Measurements from ENCODE around the gene PLD2.

Gene PLD2

DNA sequence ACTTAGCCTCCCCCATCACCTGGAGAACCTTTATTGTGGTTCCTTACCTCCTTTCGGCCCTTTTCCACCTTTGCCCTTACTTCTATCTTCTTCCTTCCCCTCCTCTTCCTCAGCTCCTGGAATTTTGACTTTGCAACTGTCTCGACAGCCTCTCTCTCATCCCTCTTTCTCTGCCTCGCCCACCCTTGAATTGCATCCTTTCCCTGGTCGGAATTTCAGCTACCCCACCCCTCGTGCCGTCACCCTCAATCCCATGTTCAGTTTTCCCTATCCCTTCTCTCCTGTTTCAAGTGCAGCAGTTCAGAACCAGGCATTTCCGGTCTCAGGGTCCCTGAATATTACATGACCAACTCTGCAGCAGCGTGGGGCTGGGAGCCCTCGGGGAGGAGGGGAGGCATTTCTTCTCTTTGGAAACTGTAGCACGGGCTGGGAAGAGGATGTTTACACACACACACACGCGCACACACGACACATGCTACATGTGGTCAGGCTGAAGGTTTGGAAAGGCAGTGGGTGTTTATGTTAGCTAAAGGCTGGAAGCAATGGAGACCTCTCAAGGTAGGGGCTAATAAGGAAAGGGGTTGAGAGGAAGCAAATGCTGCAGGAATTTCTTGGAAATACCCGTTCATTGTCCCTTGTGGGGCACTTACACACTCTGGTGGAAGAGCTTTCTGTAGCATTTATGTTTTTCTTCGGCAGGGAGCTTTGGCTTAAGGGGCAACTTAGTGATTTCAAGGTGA is 27.2 kb downstream of the PLD2 start:
- DNase-seq (ENCODE audit: low read depth in 2 of 2) = no peak

GRCh38 chr17:4834681-4835020 is 27.7 kb downstream of the PLD2 start:
- no peak for DNase-seq (ENCODE audit: low read depth in 2 of 2)

GRCh38 chr17:4836221-4836620 is 29.3 kb downstream of the PLD2 start:
- DNase-seq (ENCODE audit: low read depth in 2 of 2) = no peak

DNA sequence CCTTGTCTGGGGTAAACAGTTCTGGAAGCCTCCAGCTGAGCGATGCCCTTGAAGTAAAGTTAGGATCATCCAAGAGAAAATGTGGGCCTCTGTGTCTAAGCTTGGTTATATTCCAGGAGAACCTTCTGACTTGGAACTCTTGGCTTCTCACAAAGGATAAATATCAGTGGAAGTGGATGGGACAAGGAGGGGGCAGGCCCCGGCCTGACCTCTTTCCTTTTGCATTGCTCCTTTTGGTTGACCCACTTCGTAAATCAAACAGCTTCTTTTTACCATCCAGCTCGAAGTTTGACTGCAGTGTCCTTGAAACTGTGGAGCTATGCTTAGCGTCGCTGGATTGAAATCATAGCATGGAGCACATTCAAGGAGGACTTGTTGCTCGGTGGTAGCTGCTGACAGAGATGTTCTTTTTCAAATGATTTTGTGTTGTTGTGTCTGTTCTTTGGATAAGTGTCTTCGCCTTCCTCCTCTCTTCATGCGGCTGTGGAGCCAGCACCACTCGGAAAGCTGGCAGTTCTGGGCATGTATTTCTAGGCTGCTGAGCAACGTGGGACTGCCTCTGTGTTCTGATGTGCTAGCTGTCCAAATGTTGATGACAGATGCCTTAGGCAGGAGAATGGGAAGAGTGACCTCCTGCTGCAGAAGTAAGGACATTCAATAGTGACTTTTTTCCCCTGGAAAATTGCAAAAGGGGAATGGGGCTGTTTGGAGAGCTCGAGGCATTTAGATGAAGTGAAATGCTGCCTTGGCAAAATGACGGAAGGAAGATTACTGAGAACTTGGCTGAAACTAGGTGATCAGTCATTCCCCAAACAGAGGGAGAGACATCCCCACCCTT is 30.7 kb downstream of the PLD2 start:
- no peak for DNase-seq (ENCODE audit: low read depth in 2 of 2)

DNA sequence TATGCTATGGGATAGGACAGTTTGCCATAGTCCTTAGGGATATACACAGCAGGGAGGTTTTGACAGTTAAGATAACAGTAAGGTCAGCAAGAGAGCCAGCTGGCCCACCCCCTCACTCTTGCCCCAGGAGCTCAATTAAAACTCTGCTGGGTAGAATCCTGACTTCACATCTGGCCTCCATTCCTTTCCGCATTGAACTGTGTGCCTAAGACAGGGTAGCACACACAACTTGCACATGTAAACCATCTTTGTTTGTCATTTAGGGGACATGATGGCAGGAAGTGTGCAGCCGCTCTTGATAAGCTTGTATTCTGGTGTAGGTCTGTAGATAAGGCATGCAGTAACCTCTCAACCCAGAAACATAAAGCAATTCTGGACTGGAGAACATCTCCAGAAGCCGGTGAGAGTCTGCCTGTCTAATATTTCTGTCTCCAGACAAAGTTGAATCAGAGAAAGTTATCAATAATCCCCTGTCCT is 31.4 kb downstream of the PLD2 start:
- no peak for DNase-seq (ENCODE audit: low read depth in 2 of 2)

- no peak for DNase-seq (ENCODE audit: low read depth in 2 of 2)
Observed at GRCh38 chr17:4839221-4839620, 32.3 kb downstream of the PLD2 start.

DNA sequence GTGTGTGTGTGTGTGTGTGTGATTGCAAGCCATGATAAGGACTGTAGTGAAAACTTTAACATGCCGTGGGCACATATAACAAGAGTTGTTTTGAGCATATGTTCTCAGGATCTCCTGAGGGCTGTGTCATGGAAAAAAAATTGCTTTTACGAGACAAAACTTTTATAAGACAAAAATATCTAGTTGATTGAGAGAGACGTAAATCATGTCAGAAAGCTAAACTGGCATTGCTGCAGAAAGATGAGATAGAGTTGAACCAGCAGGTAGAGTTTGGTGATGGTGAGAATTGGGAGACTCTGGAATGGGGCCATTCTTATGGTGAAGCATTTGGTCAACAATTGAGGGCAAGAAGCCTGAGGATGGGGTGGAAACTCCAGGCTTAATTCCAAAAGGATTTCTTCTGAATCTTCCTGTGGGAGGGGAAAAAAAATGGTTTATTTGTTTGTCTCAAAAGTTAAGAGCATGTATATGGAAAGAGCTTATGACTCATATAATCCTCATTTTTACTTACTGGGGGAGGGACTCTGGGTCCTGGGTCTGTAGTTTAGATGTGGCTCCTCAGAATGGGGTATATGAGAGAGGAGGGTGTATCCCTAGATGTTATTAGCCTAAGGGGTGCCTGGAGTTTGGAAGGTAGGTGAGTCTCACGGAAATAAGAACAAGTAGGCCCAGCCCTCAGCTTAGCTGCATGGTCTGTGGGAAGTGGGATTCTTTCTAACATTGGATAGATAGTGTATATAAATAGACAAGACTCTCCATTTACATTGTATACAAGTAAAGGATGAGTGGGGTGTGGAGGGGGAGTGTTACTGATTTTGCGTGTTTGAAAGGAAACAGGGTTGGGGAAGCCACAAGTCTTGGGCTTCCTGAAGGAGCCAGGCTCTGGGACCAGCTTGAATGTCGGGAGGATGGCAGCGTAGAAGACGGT is 33.3 kb downstream of the PLD2 start:
- DNase-seq (ENCODE audit: low read depth in 2 of 2) = no peak

DNA sequence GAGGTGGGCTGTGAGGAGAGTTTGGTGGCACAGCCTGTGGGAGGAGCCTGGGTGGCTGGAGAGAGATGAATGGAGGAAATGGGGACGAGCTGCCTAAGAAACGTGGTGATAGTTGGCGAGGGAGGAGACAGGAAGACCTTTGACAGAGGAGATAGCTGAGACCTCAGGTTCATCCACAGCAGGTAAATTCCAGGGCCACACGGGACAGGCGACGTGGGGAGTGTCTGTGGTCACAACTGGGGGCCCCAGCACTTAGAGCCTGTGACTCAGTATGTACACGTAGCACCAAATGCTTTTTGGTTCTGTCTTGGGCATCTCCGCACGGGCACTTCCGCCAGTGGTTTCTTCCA is 33.9 kb downstream of the PLD2 start:
- DNase-seq (ENCODE audit: low read depth in 2 of 2) = peak in 1 of 2 donors; percentile 5

GRCh38 chr17:4842376-4842775 is 35.4 kb downstream of the PLD2 start:
- no peak for DNase-seq (ENCODE audit: low read depth in 2 of 2)

- no peak for DNase-seq (ENCODE audit: low read depth in 2 of 2)
Observed at GRCh38 chr17:4843321-4844000, 36.5 kb downstream of the PLD2 start.

DNA sequence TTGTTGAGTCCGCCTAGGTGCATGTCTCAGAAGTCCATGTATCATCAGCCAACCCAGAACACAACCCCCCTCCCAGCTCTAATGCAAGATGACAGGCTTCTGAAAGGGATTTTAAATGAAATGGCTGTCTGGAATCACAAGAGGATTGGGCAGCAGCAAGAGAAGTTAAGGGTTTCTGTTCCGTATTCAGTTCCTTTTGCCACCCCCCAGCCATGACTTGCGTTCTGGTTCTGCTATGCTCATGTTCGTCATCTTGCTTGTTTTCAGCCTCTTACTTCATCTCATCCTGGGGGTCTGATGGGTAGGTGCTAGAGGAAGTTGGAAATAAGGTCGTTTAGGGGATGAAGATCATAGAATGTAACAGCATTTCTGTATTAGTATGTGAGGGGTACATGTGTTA is 38.2 kb downstream of the PLD2 start:
- DNase-seq (ENCODE audit: low read depth in 2 of 2) = no peak

GRCh38 chr17:4846635-4847390 is 39.9 kb downstream of the PLD2 start:
- DNase-seq (ENCODE audit: low read depth in 2 of 2) = no peak

- no peak for DNase-seq (ENCODE audit: low read depth in 2 of 2)
Observed at GRCh38 chr17:4849011-4849536, 42.1 kb downstream of the PLD2 start.

DNA sequence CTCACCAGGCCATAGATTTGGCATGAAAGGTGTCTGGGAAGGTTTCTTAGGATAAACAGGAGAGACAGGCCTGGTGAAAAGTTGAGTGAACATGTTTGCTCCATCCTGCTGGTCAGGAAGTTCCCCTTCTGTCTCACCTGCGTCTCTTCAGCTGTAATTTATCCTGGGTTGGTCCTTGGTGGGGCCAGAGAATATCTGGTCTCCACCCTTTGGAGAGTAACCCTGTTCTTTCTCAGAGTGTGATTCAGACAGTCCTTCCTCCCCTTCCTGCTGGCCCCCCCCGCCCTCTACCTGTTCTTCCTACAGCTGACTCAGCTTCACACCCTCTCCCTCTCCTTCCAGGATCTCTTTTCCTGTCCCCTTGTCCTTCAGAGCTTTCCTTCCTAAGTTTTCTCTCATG is 43.3 kb downstream of the PLD2 start:
- DNase-seq (ENCODE audit: low read depth in 2 of 2) = no peak

- DNase-seq (ENCODE audit: low read depth in 2 of 2) = no peak
Observed at GRCh38 chr17:4851084-4851483, 44.1 kb downstream of the PLD2 start.

GRCh38 chr17:4852567-4853207 is 45.7 kb downstream of the PLD2 start:
- no peak for DNase-seq (ENCODE audit: low read depth in 2 of 2)

DNA sequence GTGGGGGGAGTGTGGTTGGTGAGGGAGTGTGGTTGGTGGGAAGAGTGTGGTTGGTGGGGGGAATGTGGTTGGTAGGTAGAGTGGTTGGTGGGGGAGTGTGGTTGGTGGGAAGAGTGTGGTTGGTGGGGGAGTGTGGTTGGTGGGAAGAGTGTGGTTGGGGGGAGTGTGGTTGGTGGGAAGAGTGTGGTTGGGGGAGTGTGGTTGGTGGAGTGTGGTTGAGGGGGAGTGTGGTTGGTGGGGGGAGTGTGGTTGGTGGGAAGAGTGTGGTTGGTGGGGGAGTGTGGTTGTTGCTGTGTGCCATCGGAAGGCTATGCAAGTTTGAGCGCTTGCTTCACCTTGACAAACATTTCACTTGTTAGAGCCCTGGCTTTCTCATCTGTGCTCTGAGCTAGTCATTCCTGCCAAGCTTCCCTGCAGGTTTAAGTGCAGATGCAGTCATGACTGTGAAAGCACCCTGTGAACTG is 46.3 kb downstream of the PLD2 start:
- DNase-seq (ENCODE audit: low read depth in 2 of 2) = no peak

DNA sequence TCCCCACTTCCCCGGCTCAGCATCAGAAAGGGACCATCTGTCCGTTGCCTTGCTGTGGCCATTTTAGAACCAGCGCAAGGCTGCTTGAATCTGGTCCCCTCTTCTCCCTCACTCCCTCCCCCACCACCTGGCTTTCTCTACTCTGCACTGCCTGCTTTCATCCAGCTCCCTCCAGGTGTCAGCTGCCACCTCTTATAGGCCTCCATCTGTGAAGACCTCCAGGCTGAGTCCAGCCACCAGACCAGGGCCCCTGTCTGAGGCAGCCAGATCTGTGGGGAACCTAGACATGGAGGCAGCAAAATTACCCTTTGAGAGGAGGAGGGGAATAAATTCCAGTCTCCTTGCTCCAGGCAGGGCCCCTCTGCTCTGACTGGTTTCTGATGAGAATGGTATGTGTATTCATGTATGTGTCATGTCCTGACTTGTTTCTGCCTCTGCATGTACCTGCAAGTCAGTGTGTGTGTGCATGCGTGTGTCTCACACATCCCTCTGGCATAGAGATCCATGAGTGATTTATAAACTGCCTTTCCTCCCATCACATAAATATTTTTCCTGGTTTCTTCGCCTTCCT is 47.2 kb downstream of the PLD2 start:
- no peak for DNase-seq (ENCODE audit: low read depth in 2 of 2)

- DNase-seq (ENCODE audit: low read depth in 2 of 2) = no peak
Observed at GRCh38 chr17:4856271-4856936, 49.5 kb downstream of the PLD2 start.
